Spleen (tissue), 11 donors: ENCODE measurements around the gene DLG3. TPM values are rescaled to one million over a fixed set of nuclear protein-coding genes. Genes with fewer than 3 reads are reported as not detected.

Source experiments
- DNase-seq: peaks from one replicate; pipeline ENCODE4 v3.0.0-alpha.2; 2020
- H3K27ac ChIP-seq, 8 donors: fragments of 200-600 bp; sonication (generic) in 7 of 8; 1 replicate in 4 of 8; 2 replicates in 4 of 8; pipeline versions ENCODE4 v1.5.0 to v1.8.0; 2016 to 2021; ENCODE audit warnings: inconsistent platforms in 4 of 8, mild to moderate bottlenecking in 4 of 8, moderate library complexity in 1 of 8
- H3K27me3 ChIP-seq, 7 donors: fragments of 200-600 bp; sonication (generic) in 6 of 7; replicated peaks in 1 of 7; 1 replicate in 4 of 7; 2 replicates in 3 of 7; pipeline versions ENCODE4 v1.5.0 to v1.8.0; 2016 to 2021; ENCODE audit warnings: inconsistent platforms in 3 of 7, mild to moderate bottlenecking in 1 of 7
- H3K36me3 ChIP-seq, 6 donors: fragments of 200-600 bp; sonication (generic) in 5 of 6; 1 replicate in 4 of 6; 2 replicates in 2 of 6; pipeline versions ENCODE4 v1.5.0 to v1.8.0; 2016 to 2021; ENCODE audit warnings: inconsistent platforms in 2 of 6
- H3K4me1 ChIP-seq, 6 donors: fragments of 200-600 bp; sonication (generic) in 5 of 6; 1 replicate in 3 of 6; 2 replicates in 3 of 6; pipeline versions ENCODE4 v1.5.0 to v1.8.0; 2016 to 2021; ENCODE audit warnings: inconsistent platforms in 3 of 6
- H3K4me3 ChIP-seq, 8 donors: fragments of 200-600 bp; sonication (generic) in 7 of 8; 1 replicate in 4 of 8; 2 replicates in 4 of 8; pipeline versions ENCODE4 v1.5.0 to v1.8.0; 2016 to 2021; ENCODE audit warnings: inconsistent platforms in 4 of 8, mild to moderate bottlenecking in 4 of 8, moderate library complexity in 2 of 8
- H3K9me3 ChIP-seq, 8 donors: fragments of 200-600 bp; sonication (generic) in 7 of 8; 1 replicate in 4 of 8; 2 replicates in 4 of 8; pipeline versions ENCODE4 v1.5.0 to v1.8.0; 2016 to 2021; ENCODE audit warnings: inconsistent platforms in 4 of 8
- CTCF ChIP-seq, 11 experiments: fragments of 200-600 bp in 7 of 11; fragments of 450-650 bp in 4 of 11; sonication (generic) in 4 of 11; IDR thresholded peaks in 8 of 11; conservative IDR thresholded peaks in 3 of 11; 1 replicate in 7 of 11; 2 replicates in 4 of 11; pipeline versions ENCODE4 v1.4.0 to v1.8.0; 2016 to 2021; ENCODE audit warnings: antibody characterized with exemption in 11 of 11, inconsistent platforms in 4 of 11, mild to moderate bottlenecking in 1 of 11
- POLR2A ChIP-seq, 3 donors: fragments of 450-650 bp; IDR thresholded peaks; one replicate each; pipeline ENCODE4 v1.5.1; 2017; ENCODE audit warnings: antibody characterized with exemption in 3 of 3, mild to moderate bottlenecking in 1 of 3
- POLR2AphosphoS5 ChIP-seq, 3 donors: sonication (generic); formaldehyde crosslinking; IDR thresholded peaks; one replicate each; pipeline ENCODE4 v1.5.1; 2017; ENCODE audit warnings: antibody characterized with exemption in 3 of 3
- WGBS, 5 donors: extraction: QIAGEN DNeasy Blood & Tissue Kit in 3 of 5; methylation state at CpG; one replicate each; pipeline versions ENCODE4 v1.1.5 to v1.1.7; 2013 to 2018; 5-methylcytosine and 5-hydroxymethylcytosine counted together
- intact Hi-C: fragments of 100-400 bp; cut with DNase I; formaldehyde crosslinking; loops from one replicate; pipeline ENCODE4 v1.15.0; 2023; ENCODE audit warnings: low total_unique reads
- polyA plus RNA-seq, 3 donors: library from polyadenylated mRNA; stranded (reverse); fragments of 200-250 nt; gene quantifications; one replicate each; pipeline ENCODE4 v1.2.1, GENCODE V29; 2013
- total RNA-seq, 7 donors: library from RNA; depleted of rRNA in 3 of 7; stranded (reverse); fragments of >200 nt in 3 of 7; fragmentation: NEBNext Ultra II Directional in 4 of 7; extraction: Animal tissue kit (Norgen Biotek cat#: 25700) in 4 of 7; gene quantifications; one replicate each; pipeline versions ENCODE4 v1.1.0 to v1.2.1, GENCODE V29; 2016 to 2021
- donor health status: healthy with polysubstance abuse.
- donor health status: DM: no; HTN: no; CAD: no; lungs with moderate emphysema.
- donor health status: DM: no; HTN: no; CAD: no.
- donor health status: Bipolar disorder and iron deficiency.
- donor health status: healthy.
- donor health status: DM: no; HTN: no; CAD: no.
- donor health status: DM: yes; HTN: yes; CAD: no.

Gene DLG3
- total and polyA plus RNA-seq, 10 donors: 2.7 to 46.3 (median 35.5) TPM

GRCh38 chrX:70422851-70423341 lies 21.7 kb upstream of the DLG3 start, which contains the start of gene GDPD2:
GDPD2 (plus strand) TSS chrX:70423314; CDS start chrX:70424985, 1,671 bp downstream.
- H3K27me3 ChIP-seq: peaks cover 0 to 8% (median 0%) of the 10 kb centered on the region in 7 donors
- peak within 1 kb of the TSS in 3 of 8 donors; percentile 12 to 38 (median 31) for H3K4me3 ChIP-seq
- H3K9me3 ChIP-seq: no peaks in the 10 kb centered on the region
- no peaks in the 10 kb centered on the region for H3K4me1 ChIP-seq
- DNase-seq: no peak
- intact Hi-C loops: no loop called here
- TF ChIP-seq POLR2AphosphoS5 (IDR thresholded peaks at IDR 0.05) (peak in 2 of 3 donors; percentile 16 to 50), POLR2A (IDR thresholded peaks at IDR 0.05) (no peak), CTCF (IDR thresholded peaks at IDR 0.05 in 8 of 11, conservative IDR thresholded peaks at IDR 0.05 in 3 of 11) (no peak)
- H3K36me3 ChIP-seq: peaks cover 0 to 22% (median 0%) of the 10 kb centered on the region in 6 donors
- peak within 1 kb of the TSS in 5 of 8 donors; percentile 18 to 55 (median 43) for H3K27ac ChIP-seq
- WGBS, 5 donors: 26 to 62% (median 49%) methylated on average over 2 to 11 of the region's 11 CpGs

- Histone ChIP-seq H3K27ac (peak overlapping the region in 4 of 8 donors; percentile 18 to 55 (median 46)), H3K9me3 (no peaks in the 10 kb centered on the region), H3K4me3 (peak overlapping the region in 3 of 8 donors; percentile 12 to 38 (median 31)), H3K27me3 (peaks cover 0 to 8% (median 0%) of the 10 kb centered on the region in 7 donors), H3K4me1 (no peaks in the 10 kb centered on the region), H3K36me3 (peaks cover 0 to 20% (median 0%) of the 10 kb centered on the region in 6 donors)
- intact Hi-C loops: no loop called here
- TF ChIP-seq POLR2AphosphoS5 (IDR thresholded peaks at IDR 0.05) (no peak), CTCF (IDR thresholded peaks at IDR 0.05 in 8 of 11, conservative IDR thresholded peaks at IDR 0.05 in 3 of 11) (no peak), POLR2A (IDR thresholded peaks at IDR 0.05) (no peak)
- 73 to 89% (median 86%) methylated on average over 10 of the region's 10 CpGs for WGBS, 5 donors
- no peak for DNase-seq
Measured at GRCh38 chrX:70423936-70424675, 20.5 kb upstream of the DLG3 start.

GRCh38 chrX:70424801-70425200 lies 19.8 kb upstream of the DLG3 start:
- Histone ChIP-seq H3K4me3 (peak overlapping the region in 2 of 8 donors; percentile 10 to 25), H3K9me3 (no peaks in the 10 kb centered on the region), H3K27ac (peak overlapping the region in 3 of 8 donors; percentile 2 to 55 (median 48)), H3K4me1 (no peaks in the 10 kb centered on the region), H3K27me3 (peaks cover 0 to 8% (median 0%) of the 10 kb centered on the region in 7 donors), H3K36me3 (peaks cover 0 to 13% (median 0%) of the 10 kb centered on the region in 6 donors)
- 75 to 88% (median 87%) methylated on average over 7 to 10 of the region's 10 CpGs; no CpG with 5 or more reads in 1 of the 5 donors for WGBS, 5 donors
- intact Hi-C loops: no loop called here
- no peak for DNase-seq
- TF ChIP-seq POLR2AphosphoS5 (IDR thresholded peaks at IDR 0.05) (no peak), CTCF (IDR thresholded peaks at IDR 0.05 in 8 of 11, conservative IDR thresholded peaks at IDR 0.05 in 3 of 11) (no peak), POLR2A (IDR thresholded peaks at IDR 0.05) (no peak)
